Keratinocyte (primary cell): ENCODE measurements around the gene VSNL1. TPM values are rescaled to one million over a fixed set of nuclear protein-coding genes. Genes with fewer than 3 reads are reported as not detected.

Experiments used
- DNase-seq: peaks from one replicate; pipeline ENCODE4 v3.0.0-alpha.2; 2011; ENCODE audit warnings: low read depth, missing footprints, low spot score
- FAIRE-seq: peaks from 2 replicates; lab custom pipeline; 2011; peaks lifted over from hg19 to GRCh38; lab: Jason Lieb, UNC
- H2AFZ ChIP-seq: 2 replicates; pipeline ENCODE4 v1.6.0; 2012; ENCODE audit warnings: low read length, control low read depth, inconsistent platforms; ENCODE audit not compliant: control insufficient read depth
- H3K27ac ChIP-seq: 2 replicates; pipeline ENCODE4 v1.5.1; 2011; ENCODE audit warnings: low read length; ENCODE audit not compliant: control insufficient read depth, insufficient read depth
- H3K27me3 ChIP-seq: 3 replicates; pipeline ENCODE4 v1.6.0; 2011; ENCODE audit warnings: low read length; ENCODE audit not compliant: control insufficient read depth, insufficient read depth; ENCODE audit errors: extremely low read depth
- H3K36me3 ChIP-seq, 2 experiments: 2 replicates in 1 of 2; 3 replicates in 1 of 2; pipeline ENCODE4 v1.5.1; 2011; ENCODE audit warnings: low read length in 2 of 2, mild to moderate bottlenecking in 1 of 2; ENCODE audit not compliant: control insufficient read depth in 2 of 2, insufficient read depth in 2 of 2; ENCODE audit errors: extremely low read depth in 1 of 2
- H3K4me1 ChIP-seq: 3 replicates; pipeline ENCODE4 v1.5.1; 2011; ENCODE audit warnings: low read length; ENCODE audit not compliant: control insufficient read depth, insufficient read depth; ENCODE audit errors: extremely low read depth
- H3K4me2 ChIP-seq: 3 replicates; pipeline ENCODE4 v1.6.0; 2011; ENCODE audit warnings: low read depth, low read length; ENCODE audit not compliant: control insufficient read depth, insufficient read depth; ENCODE audit errors: extremely low read depth
- H3K4me3 ChIP-seq, 3 experiments: fragments of 200-600 bp in 1 of 3; sonication (generic) in 1 of 3; 2 replicates in 2 of 3; 3 replicates in 1 of 3; pipeline ENCODE4 v1.5.1; 2011 to 2016; ENCODE audit warnings: low read length in 3 of 3, mild to moderate bottlenecking in 3 of 3, control low read depth in 2 of 3, inconsistent platforms in 1 of 3, low read depth in 1 of 3, mixed read lengths in 1 of 3, mixed run types in 1 of 3, moderate library complexity in 1 of 3; ENCODE audit not compliant: control insufficient read depth in 2 of 3, insufficient read depth in 2 of 3; ENCODE audit errors: extremely low read depth in 1 of 3
- H3K79me2 ChIP-seq: 2 replicates; pipeline ENCODE4 v1.6.0; 2012; ENCODE audit warnings: low read length; ENCODE audit not compliant: control insufficient read depth, insufficient read depth
- H3K9ac ChIP-seq: 3 replicates; pipeline ENCODE4 v1.6.0; 2011; ENCODE audit warnings: low read length; ENCODE audit not compliant: control insufficient read depth, insufficient read depth; ENCODE audit errors: extremely low read depth
- H3K9me1 ChIP-seq: 3 replicates; pipeline ENCODE4 v1.6.0; 2011; ENCODE audit warnings: low read length; ENCODE audit not compliant: control insufficient read depth, insufficient read depth; ENCODE audit errors: extremely low read depth
- H3K9me3 ChIP-seq: 2 replicates; pipeline ENCODE4 v1.5.1; 2012; ENCODE audit warnings: low read depth, low read length; ENCODE audit not compliant: control insufficient read depth
- H4K20me1 ChIP-seq: 3 replicates; pipeline ENCODE4 v1.6.0; 2011; ENCODE audit warnings: low read length; ENCODE audit not compliant: control insufficient read depth, insufficient read depth; ENCODE audit errors: extremely low read depth
- EZH2 ChIP-seq: IDR thresholded peaks from one replicate; pipeline ENCODE4 v1.6.1; 2012; ENCODE audit warnings: inconsistent platforms, mild to moderate bottlenecking, low read length, moderate library complexity
- dilution Hi-C: fragments of 300-500 bp; cut with MboI; formaldehyde crosslinking; loops from one replicate; pipeline ENCODE4 v1.7.0; 2020; ENCODE audit warnings: low sequenced_read_pairs; ENCODE audit not compliant: extremely low pct_ligation_motif_present
- polyA plus RNA-seq, 5 experiments: library from polyadenylated mRNA; depleted of rRNA in 3 of 5; stranded (reverse) in 3 of 5; stranded (forward) in 1 of 5; unstranded in 1 of 5; fragments of >200 nt; gene quantifications; 1 replicate in 1 of 5; 2 replicates in 3 of 5; 3 replicates in 1 of 5; pipeline versions ENCODE4 v1.2.1 to v1.2.3, GENCODE V29; 2011 to 2012; ENCODE audit warnings: missing spikeins in 2 of 5, low read depth in 1 of 5, low replicate concordance in 1 of 5
- TF ChIP-seq, protein P1 (sequence below), 3 experiments: IDR thresholded peaks in 1 of 3; conservative IDR thresholded peaks in 1 of 3; optimal IDR thresholded peaks in 1 of 3; 2 replicates in 2 of 3; 3 replicates in 1 of 3; pipeline versions ENCODE3 to v1.5.1; 2011; ENCODE audit warnings: low read length in 3 of 3, mild to moderate bottlenecking in 3 of 3, moderate library complexity in 2 of 3, control low read depth in 1 of 3, inconsistent platforms in 1 of 3; ENCODE audit not compliant: insufficient read depth in 2 of 3; ENCODE audit errors: extremely low read depth in 1 of 3

VSNL1 gene
- polyA plus RNA-seq, 1 donor (not counting 4 experiments of a cell fraction or from before 2014, with no cell fraction given) = 32.1 TPM

DNA sequence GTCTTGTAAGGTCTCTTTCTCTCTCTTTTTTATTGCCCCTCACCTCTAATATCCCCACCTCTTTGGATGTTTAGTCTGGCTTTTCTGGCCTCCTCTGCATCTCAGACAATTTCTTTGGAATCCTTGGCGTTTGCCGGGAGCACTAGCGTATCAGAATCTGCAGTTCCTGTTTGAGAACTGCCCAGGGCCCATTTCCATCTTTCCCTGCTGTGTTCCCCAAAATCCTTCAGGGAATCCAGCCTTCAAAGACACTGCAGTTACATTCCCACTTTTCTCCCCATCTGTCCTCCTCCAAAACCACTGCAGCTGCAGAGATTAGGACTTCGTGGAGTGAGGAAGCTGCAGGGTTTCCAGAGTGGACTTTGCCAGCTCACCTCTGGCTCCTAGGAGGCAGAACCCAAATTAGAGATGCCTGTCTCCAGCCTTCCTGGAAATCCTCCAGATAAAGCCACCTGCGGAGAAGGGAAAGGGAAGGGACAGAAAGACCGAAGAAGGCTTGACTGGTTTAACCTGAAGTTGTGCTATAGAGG is 2.7 kb downstream of the VSNL1 start:
- no peaks in the 10 kb centered on the region for H3K27me3 ChIP-seq
- H4K20me1 ChIP-seq = no peaks in the 10 kb centered on the region
- H3K4me2 ChIP-seq = peak overlapping the region; percentile 45
- H3K4me1 ChIP-seq = peaks cover 39% of the 10 kb centered on the region
- H2AFZ ChIP-seq = peak overlapping the region; percentile 42
- H3K4me3 ChIP-seq = no peak overlapping the region
- H3K9me3 ChIP-seq = no peaks in the 10 kb centered on the region
- FAIRE-seq = peak; percentile 43
- H3K9me1 ChIP-seq = peaks cover 2% of the 10 kb centered on the region
- dilution Hi-C loops = no loop called here
- no peak for DNase-seq
- peaks cover 13% of the 10 kb centered on the region for H3K79me2 ChIP-seq
- TF ChIP-seq, protein P1, sequence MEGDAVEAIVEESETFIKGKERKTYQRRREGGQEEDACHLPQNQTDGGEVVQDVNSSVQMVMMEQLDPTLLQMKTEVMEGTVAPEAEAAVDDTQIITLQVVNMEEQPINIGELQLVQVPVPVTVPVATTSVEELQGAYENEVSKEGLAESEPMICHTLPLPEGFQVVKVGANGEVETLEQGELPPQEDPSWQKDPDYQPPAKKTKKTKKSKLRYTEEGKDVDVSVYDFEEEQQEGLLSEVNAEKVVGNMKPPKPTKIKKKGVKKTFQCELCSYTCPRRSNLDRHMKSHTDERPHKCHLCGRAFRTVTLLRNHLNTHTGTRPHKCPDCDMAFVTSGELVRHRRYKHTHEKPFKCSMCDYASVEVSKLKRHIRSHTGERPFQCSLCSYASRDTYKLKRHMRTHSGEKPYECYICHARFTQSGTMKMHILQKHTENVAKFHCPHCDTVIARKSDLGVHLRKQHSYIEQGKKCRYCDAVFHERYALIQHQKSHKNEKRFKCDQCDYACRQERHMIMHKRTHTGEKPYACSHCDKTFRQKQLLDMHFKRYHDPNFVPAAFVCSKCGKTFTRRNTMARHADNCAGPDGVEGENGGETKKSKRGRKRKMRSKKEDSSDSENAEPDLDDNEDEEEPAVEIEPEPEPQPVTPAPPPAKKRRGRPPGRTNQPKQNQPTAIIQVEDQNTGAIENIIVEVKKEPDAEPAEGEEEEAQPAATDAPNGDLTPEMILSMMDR (optimal IDR thresholded peaks at IDR 0.05 in 1 of 3, IDR thresholded peaks at IDR 0.05 in 1 of 3, conservative IDR thresholded peaks at IDR 0.05 in 1 of 3; ENCODE audit: extremely low read depth in 1 of 3, insufficient read depth in 2 of 3, low read length in 3 of 3) = no peak
- no peak for TF ChIP-seq EZH2
- H3K9ac ChIP-seq = no peak overlapping the region
- H3K27ac ChIP-seq = peak overlapping the region; percentile 23
- no peaks in the 10 kb centered on the region for H3K36me3 ChIP-seq

- Histone ChIP-seq H3K4me2 (peak overlapping the region; percentile 45), H3K9me1 (peaks cover 2% of the 10 kb centered on the region), H3K36me3 (no peaks in the 10 kb centered on the region), H3K27ac (peak overlapping the region; percentile 23), H3K9me3 (no peaks in the 10 kb centered on the region), H4K20me1 (no peaks in the 10 kb centered on the region), H3K79me2 (peaks cover 13% of the 10 kb centered on the region), H3K9ac (no peak overlapping the region), H3K4me1 (peaks cover 39% of the 10 kb centered on the region), H3K27me3 (no peaks in the 10 kb centered on the region), H2AFZ (no peak overlapping the region), H3K4me3 (no peak overlapping the region)
- DNase-seq (no peak), FAIRE-seq (no peak)
- dilution Hi-C loops = no loop called here
- TF ChIP-seq, protein P1 (optimal IDR thresholded peaks at IDR 0.05 in 1 of 3, IDR thresholded peaks at IDR 0.05 in 1 of 3, conservative IDR thresholded peaks at IDR 0.05 in 1 of 3; ENCODE audit: extremely low read depth in 1 of 3, insufficient read depth in 2 of 3, low read length in 3 of 3) = no peak
- no peak for TF ChIP-seq EZH2
Observed at GRCh38 chr2:17543848-17544247, 3.4 kb downstream of the VSNL1 start.
